Endothelial cell of umbilical vein (primary cell): ENCODE data around the gene TAGLN2. TPM values are rescaled to one million over a fixed set of nuclear protein-coding genes. Genes with fewer than 3 reads are reported as not detected.

Source experiments
- BruUV-seq: library from RNA; stranded (reverse); fragments of 400-500 nt; replicated peaks from 2 replicates; lab custom pipeline; 2021; lab: Mats Ljungman, UMichigan
- CTCF ChIA-PET: fragments of 300-600, 350-600 bp; sonication (Branson Sonifier 250); formaldehyde crosslinking; loops from one replicate; lab custom pipeline; 2021; ENCODE audit warnings: antibody characterized with exemption, inconsistent platforms; lab: Charles Lee
- POLR2A ChIA-PET: fragments of 300-600, 350-600 bp; sonication (Branson Sonifier 250); formaldehyde crosslinking; loops from one replicate; lab custom pipeline; 2021; ENCODE audit warnings: antibody characterized with exemption, inconsistent platforms; lab: Charles Lee
- DNase-seq: peaks from one replicate; pipeline ENCODE4 v3.0.0-alpha.2; 2011; ENCODE audit warnings: low read depth, low spot score
- FAIRE-seq: peaks from 2 replicates; lab custom pipeline; 2011; peaks lifted over from hg19 to GRCh38; lab: Jason Lieb, UNC
- H2AFZ ChIP-seq: 2 replicates; pipeline ENCODE4 v1.6.0; 2012; ENCODE audit warnings: low read depth, low read length, control low read depth, inconsistent platforms
- H3K27ac ChIP-seq: 2 replicates; pipeline ENCODE4 v1.5.1; 2011; ENCODE audit warnings: low read depth, mild to moderate bottlenecking, control low read depth, low read length, moderate library complexity; ENCODE audit not compliant: insufficient read depth
- H3K27me3 ChIP-seq, 2 experiments: 2 replicates each; pipeline versions ENCODE4 v1.6.0 to v1.6.1; 2011; ENCODE audit warnings: low read length in 2 of 2, mixed read lengths in 1 of 2; ENCODE audit not compliant: control insufficient read depth in 2 of 2, insufficient read depth in 2 of 2
- H3K36me3 ChIP-seq, 2 experiments: 2 replicates in 1 of 2; 3 replicates in 1 of 2; pipeline ENCODE4 v1.5.1; 2011; ENCODE audit warnings: low read length in 2 of 2, mild to moderate bottlenecking in 1 of 2, moderate library complexity in 1 of 2; ENCODE audit not compliant: control insufficient read depth in 2 of 2, insufficient read depth in 2 of 2; ENCODE audit errors: extremely low read depth in 1 of 2
- H3K4me1 ChIP-seq: 3 replicates; pipeline ENCODE4 v1.5.1; 2011; ENCODE audit warnings: mild to moderate bottlenecking, low read length; ENCODE audit not compliant: control insufficient read depth, insufficient read depth; ENCODE audit errors: extremely low read depth
- H3K4me2 ChIP-seq: 2 replicates; pipeline ENCODE4 v1.6.1; 2011; ENCODE audit warnings: low read length, control low read depth, mixed read lengths; ENCODE audit not compliant: insufficient read depth
- H3K4me3 ChIP-seq, 3 experiments: fragments of 200-600 bp in 1 of 3; sonication (generic), shearing (Covaris generic) in 1 of 3; replicated peaks in 1 of 3; 2 replicates each; pipeline ENCODE4 v1.5.1; 2011 to 2016; ENCODE audit warnings: control low read depth in 3 of 3, low read length in 3 of 3, mild to moderate bottlenecking in 2 of 3, inconsistent platforms in 1 of 3, low read depth in 1 of 3, moderate library complexity in 1 of 3; ENCODE audit not compliant: insufficient read depth in 1 of 3
- H3K79me2 ChIP-seq: 2 replicates; pipeline ENCODE4 v1.6.0; 2012; ENCODE audit warnings: low read length, inconsistent platforms; ENCODE audit not compliant: control insufficient read depth, insufficient read depth
- H3K9ac ChIP-seq: replicated peaks from 2 replicates; pipeline ENCODE3; 2011; ENCODE audit warnings: low read length, control low read depth; ENCODE audit not compliant: insufficient read depth; ENCODE audit errors: extremely low read depth
- H3K9me1 ChIP-seq: replicated peaks from 3 replicates; pipeline ENCODE4 v1.6.0; 2011; ENCODE audit warnings: mild to moderate bottlenecking, low read length; ENCODE audit not compliant: control insufficient read depth, insufficient read depth; ENCODE audit errors: extremely low read depth
- H3K9me3 ChIP-seq: replicated peaks from 2 replicates; pipeline ENCODE4 v1.5.1; 2012; ENCODE audit warnings: low read length, inconsistent platforms; ENCODE audit not compliant: control insufficient read depth, insufficient read depth
- H4K20me1 ChIP-seq: replicated peaks from 2 replicates; pipeline ENCODE3; 2011; ENCODE audit warnings: mild to moderate bottlenecking, low read length; ENCODE audit not compliant: control insufficient read depth, insufficient read depth; ENCODE audit errors: extremely low read depth
- EZH2 ChIP-seq: IDR thresholded peaks from 2 replicates; pipeline ENCODE4 v1.6.1; 2012; ENCODE audit warnings: borderline replicate concordance, low read depth, mild to moderate bottlenecking, moderate library complexity, low read length, inconsistent platforms; ENCODE audit not compliant: severe bottlenecking
- FOS ChIP-seq: IDR thresholded peaks from 2 replicates; pipeline ENCODE4 v1.6.1; 2011; ENCODE audit warnings: mild to moderate bottlenecking, low read length, moderate library complexity, borderline replicate concordance; ENCODE audit not compliant: insufficient read depth
- GATA2 ChIP-seq: IDR thresholded peaks from 2 replicates; pipeline ENCODE4 v1.7.0; 2011; ENCODE audit warnings: low read depth, mild to moderate bottlenecking, moderate library complexity, mixed read lengths, low read length; ENCODE audit not compliant: insufficient read length, insufficient read depth
- JUN ChIP-seq: IDR thresholded peaks from 2 replicates; pipeline ENCODE4 v1.6.1; 2011; ENCODE audit warnings: borderline replicate concordance, low read depth; ENCODE audit not compliant: insufficient read length, insufficient read depth
- MYC ChIP-seq: IDR thresholded peaks from one replicate; pipeline ENCODE4 v1.6.1; 2011; ENCODE audit warnings: mild to moderate bottlenecking, low read depth, low read length
- POLR2A ChIP-seq: IDR thresholded peaks from 2 replicates; pipeline ENCODE4 v1.6.1; 2012; ENCODE audit warnings: low read depth, mild to moderate bottlenecking, control low read depth, low read length
- POLR2AphosphoS5 ChIP-seq: IDR thresholded peaks from 2 replicates; pipeline ENCODE4 v1.6.1; 2012; ENCODE audit warnings: low read depth, mild to moderate bottlenecking, control low read depth, low read length, moderate library complexity; ENCODE audit not compliant: insufficient read depth
- dilution Hi-C: fragments of 300-500 bp; cut with MboI; formaldehyde crosslinking; loops from one replicate; pipeline ENCODE4 v1.15.0; 2019; ENCODE audit warnings: low sequenced_read_pairs; ENCODE audit not compliant: extremely low pct_ligation_motif_present
- intact Hi-C: fragments of 100-400 bp; cut with micrococcal nuclease; formaldehyde crosslinking; loops from one replicate; pipeline ENCODE4 v1.10.0; 2022
- polyA plus RNA-seq, 4 experiments: library from polyadenylated mRNA; depleted of rRNA in 3 of 4; stranded (reverse) in 3 of 4; unstranded in 1 of 4; fragments of >200 nt; gene quantifications; 2 replicates each; pipeline versions ENCODE4 v1.2.1 to v1.2.3, GENCODE V29; 2011 to 2012; ENCODE audit warnings: missing spikeins in 1 of 4
- total RNA-seq: library from RNA; stranded (reverse); gene quantifications from 2 replicates; pipeline ENCODE4 v1.2.3, GENCODE V29; 2021
- TF ChIP-seq, protein P1 (sequence below), 2 donors: IDR thresholded peaks; 1 replicate in 1 of 2; 2 replicates in 1 of 2; pipeline ENCODE4 v1.5.1; 2011; ENCODE audit warnings: low read length in 2 of 2, mild to moderate bottlenecking in 2 of 2, moderate library complexity in 2 of 2, control low read depth in 1 of 2, inconsistent platforms in 1 of 2, low read depth in 1 of 2; ENCODE audit not compliant: insufficient read depth in 1 of 2; ENCODE audit errors: extremely low read depth in 1 of 2
- TF ChIP-seq, protein P2 (sequence below): IDR thresholded peaks from 2 replicates; pipeline ENCODE4 v1.6.1; 2011; ENCODE audit not compliant: insufficient read depth, insufficient read length

The TAGLN2 gene
- total and polyA plus RNA-seq, 2 donors (not counting 3 experiments of a cell fraction or from before 2014, with no cell fraction given), result 646 to 1,279 TPM

DNA sequence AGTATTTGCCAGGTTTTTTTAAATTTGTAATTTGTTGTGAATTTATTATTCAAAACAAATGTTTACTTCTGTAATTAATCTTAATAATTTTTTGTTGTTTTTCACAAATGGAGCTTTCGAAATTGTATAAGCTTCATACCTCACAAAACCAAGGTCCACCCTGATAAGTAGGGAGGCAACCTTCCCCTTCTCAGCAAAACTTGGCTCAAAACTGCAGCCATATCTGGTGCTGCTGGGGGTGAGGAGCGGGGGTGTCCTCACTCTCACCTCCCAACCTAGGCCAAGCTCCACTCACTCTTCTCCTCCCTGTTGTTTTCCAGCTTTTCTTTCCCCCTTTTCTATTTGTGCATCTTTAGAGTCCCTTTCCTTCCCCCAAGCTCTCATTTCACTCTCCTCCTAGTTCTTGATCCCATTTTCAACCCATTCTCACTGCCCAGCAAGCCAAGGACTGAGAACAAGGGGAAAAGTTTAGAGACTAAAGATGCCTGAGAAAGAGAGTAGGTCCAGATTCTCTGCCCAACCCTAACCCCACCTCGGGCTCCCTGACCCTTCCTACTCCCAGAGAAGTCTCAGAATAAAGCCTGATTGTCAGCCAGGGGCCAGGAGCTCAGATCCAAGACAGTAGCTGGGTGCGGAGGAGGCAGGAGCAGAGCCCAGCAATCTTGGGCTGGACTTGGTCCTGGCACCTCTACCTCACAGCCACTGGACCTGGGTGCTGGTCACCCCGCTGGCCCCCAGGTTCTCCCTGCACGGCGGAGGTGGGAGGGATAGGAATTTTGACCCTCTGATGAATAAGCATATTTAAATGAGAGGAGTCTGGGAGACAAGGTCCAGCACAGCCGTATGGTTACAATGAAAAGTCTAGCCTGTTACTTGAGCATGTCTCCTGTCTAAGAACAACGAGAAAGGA, 17.0 kb downstream of the TAGLN2 start:
- FAIRE-seq, result no peak
- intact Hi-C loops, result no loop called here
- Histone ChIP-seq H3K27ac (no peak overlapping the region), H2AFZ (no peak overlapping the region), H3K4me2 (no peak overlapping the region), H3K4me3 (no peak overlapping the region), H3K9me1 (no peaks in the 10 kb centered on the region), H3K27me3 (no peaks in the 10 kb centered on the region), H3K79me2 (no peaks in the 10 kb centered on the region), H3K9ac (no peak overlapping the region), H4K20me1 (no peaks in the 10 kb centered on the region), H3K9me3 (no peaks in the 10 kb centered on the region), H3K36me3 (no peaks in the 10 kb centered on the region), H3K4me1 (peaks cover 20% of the 10 kb centered on the region)
- dilution Hi-C loops, result no loop called here
- TF ChIP-seq FOS, result no peak
- TF ChIP-seq, protein P1, sequence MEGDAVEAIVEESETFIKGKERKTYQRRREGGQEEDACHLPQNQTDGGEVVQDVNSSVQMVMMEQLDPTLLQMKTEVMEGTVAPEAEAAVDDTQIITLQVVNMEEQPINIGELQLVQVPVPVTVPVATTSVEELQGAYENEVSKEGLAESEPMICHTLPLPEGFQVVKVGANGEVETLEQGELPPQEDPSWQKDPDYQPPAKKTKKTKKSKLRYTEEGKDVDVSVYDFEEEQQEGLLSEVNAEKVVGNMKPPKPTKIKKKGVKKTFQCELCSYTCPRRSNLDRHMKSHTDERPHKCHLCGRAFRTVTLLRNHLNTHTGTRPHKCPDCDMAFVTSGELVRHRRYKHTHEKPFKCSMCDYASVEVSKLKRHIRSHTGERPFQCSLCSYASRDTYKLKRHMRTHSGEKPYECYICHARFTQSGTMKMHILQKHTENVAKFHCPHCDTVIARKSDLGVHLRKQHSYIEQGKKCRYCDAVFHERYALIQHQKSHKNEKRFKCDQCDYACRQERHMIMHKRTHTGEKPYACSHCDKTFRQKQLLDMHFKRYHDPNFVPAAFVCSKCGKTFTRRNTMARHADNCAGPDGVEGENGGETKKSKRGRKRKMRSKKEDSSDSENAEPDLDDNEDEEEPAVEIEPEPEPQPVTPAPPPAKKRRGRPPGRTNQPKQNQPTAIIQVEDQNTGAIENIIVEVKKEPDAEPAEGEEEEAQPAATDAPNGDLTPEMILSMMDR (IDR thresholded peaks at IDR 0.05; ENCODE audit: extremely low read depth in 1 of 2, insufficient read depth in 1 of 2, low read depth in 1 of 2, low read length in 2 of 2), result no peak
- TF ChIP-seq POLR2A, result no peak
- TF ChIP-seq, protein P2, sequence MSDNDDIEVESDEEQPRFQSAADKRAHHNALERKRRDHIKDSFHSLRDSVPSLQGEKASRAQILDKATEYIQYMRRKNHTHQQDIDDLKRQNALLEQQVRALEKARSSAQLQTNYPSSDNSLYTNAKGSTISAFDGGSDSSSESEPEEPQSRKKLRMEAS, result no peak
- TF ChIP-seq POLR2AphosphoS5, result no peak
- no peak for TF ChIP-seq EZH2
- no peak for TF ChIP-seq MYC
- no peak for TF ChIP-seq JUN
- TF ChIP-seq GATA2, result no peak
- ChIA-PET CTCF (interaction anchor here (1.0 to 1.4 kb wide), 3 partner anchors 15 to 109 kb away, joined by 3 to 4 read pairs (median 3); no protein-coding TSS in a partner anchor), POLR2A (interaction anchor here (1.0 kb wide), 1 partner anchor 15 kb away, joined by 5 read pairs; no protein-coding TSS in a partner anchor)
- no peak for DNase-seq
- BruUV-seq, result no TSS peak
